Panc1 (cell line): Measurements from ENCODE around the gene CAPS2.

Experiments used
- CTCF ChIP-seq: fragments of 450-650 bp; IDR thresholded peaks from 2 replicates; pipeline ENCODE4 v1.5.1; 2017; ENCODE audit warnings: mild to moderate bottlenecking
- POLR2AphosphoS5 ChIP-seq: IDR thresholded peaks from 2 replicates; pipeline ENCODE4 v1.6.1; 2012; ENCODE audit warnings: mild to moderate bottlenecking, low read depth, low read length, moderate library complexity
- REST ChIP-seq, 2 experiments: IDR thresholded peaks; 2 replicates each; pipeline ENCODE4 v1.6.1; 2011 to 2012; ENCODE audit warnings: low read depth in 2 of 2, control low read depth in 1 of 2, low read length in 1 of 2, mild to moderate bottlenecking in 1 of 2, moderate library complexity in 1 of 2; ENCODE audit not compliant: insufficient read depth in 1 of 2
- SIN3A ChIP-seq: IDR thresholded peaks from 2 replicates; pipeline ENCODE4 v1.6.1; 2012; ENCODE audit warnings: low read depth, mild to moderate bottlenecking, low read length, moderate library complexity, borderline replicate concordance; ENCODE audit not compliant: insufficient read depth

- no peak for TF ChIP-seq CTCF
- TF ChIP-seq POLR2AphosphoS5, result no peak
- no peak for TF ChIP-seq SIN3A
- no peak for TF ChIP-seq REST (IDR thresholded peaks at IDR 0.05; ENCODE audit: insufficient read depth in 1 of 2, low read depth in 2 of 2, low read length in 1 of 2)
Observed at GRCh38 chr12:75302225-75302624, 27.9 kb downstream of the CAPS2 start.
